Stomach smooth muscle (tissue), 2 donors: ENCODE results near the gene AMH.

Experiments
- H3K27ac ChIP-seq: one replicate; pipeline ENCODE4 v1.7.0; 2013; ENCODE audit warnings: mild to moderate bottlenecking, low read length, inconsistent platforms
- H3K27me3 ChIP-seq, 2 donors: one replicate each; pipeline ENCODE4 v1.7.0; 2013; ENCODE audit warnings: low read length in 2 of 2; ENCODE audit not compliant: insufficient read depth in 2 of 2, control insufficient read depth in 1 of 2
- H3K36me3 ChIP-seq, 2 donors: one replicate each; pipeline ENCODE4 v1.7.0; 2013; ENCODE audit warnings: low read length in 2 of 2; ENCODE audit not compliant: control insufficient read depth in 2 of 2, insufficient read depth in 2 of 2
- H3K4me1 ChIP-seq: one replicate; pipeline ENCODE4 v1.7.0; 2013; ENCODE audit warnings: low read length; ENCODE audit not compliant: control insufficient read depth, insufficient read depth
- H3K4me3 ChIP-seq, 2 donors: one replicate each; pipeline ENCODE4 v1.7.0; 2013; ENCODE audit warnings: low read length in 2 of 2
- H3K9ac ChIP-seq, 2 donors: one replicate each; pipeline ENCODE4 v1.7.0; 2013; ENCODE audit warnings: low read length in 2 of 2, mild to moderate bottlenecking in 1 of 2
- H3K9me3 ChIP-seq, 2 donors: one replicate each; pipeline ENCODE4 v1.7.0; 2013; ENCODE audit warnings: low read length in 2 of 2; ENCODE audit not compliant: control insufficient read depth in 2 of 2
- donor health status: healthy.
- donor health status: Pancreatic carcinoma.

Gene AMH

DNA sequence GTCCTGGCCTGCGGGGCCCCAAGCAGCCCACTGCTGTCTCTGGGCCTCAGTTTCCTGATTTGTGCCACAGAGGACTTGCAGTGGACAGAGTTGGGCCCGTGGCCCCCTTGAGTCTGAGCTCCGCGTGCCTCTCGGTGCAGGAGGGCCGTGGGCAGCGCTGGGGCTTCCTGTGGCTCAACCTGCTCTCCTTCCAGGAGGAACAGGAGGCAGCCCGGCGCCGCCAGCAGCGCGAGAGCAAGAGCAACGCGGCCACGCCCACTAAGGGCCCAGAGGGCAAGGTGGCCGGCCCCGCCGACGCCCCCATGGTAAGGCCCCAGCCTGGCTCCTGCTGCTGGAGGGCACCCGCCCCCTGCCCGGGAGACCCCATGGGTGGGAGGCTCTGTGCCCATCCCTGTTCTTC lies 38.9 kb upstream of the AMH start:
- H3K9me3 ChIP-seq, result no peaks in the 10 kb centered on the region
- H3K27me3 ChIP-seq, result no peaks in the 10 kb centered on the region
- H3K4me1 ChIP-seq, result peaks cover 8% of the 10 kb centered on the region
- no peak overlapping the region for H3K9ac ChIP-seq
- H3K27ac ChIP-seq, result no peak overlapping the region
- peaks cover 12 to 38% of the 10 kb centered on the region in 2 donors for H3K36me3 ChIP-seq
- H3K4me3 ChIP-seq, result no peak overlapping the region

DNA sequence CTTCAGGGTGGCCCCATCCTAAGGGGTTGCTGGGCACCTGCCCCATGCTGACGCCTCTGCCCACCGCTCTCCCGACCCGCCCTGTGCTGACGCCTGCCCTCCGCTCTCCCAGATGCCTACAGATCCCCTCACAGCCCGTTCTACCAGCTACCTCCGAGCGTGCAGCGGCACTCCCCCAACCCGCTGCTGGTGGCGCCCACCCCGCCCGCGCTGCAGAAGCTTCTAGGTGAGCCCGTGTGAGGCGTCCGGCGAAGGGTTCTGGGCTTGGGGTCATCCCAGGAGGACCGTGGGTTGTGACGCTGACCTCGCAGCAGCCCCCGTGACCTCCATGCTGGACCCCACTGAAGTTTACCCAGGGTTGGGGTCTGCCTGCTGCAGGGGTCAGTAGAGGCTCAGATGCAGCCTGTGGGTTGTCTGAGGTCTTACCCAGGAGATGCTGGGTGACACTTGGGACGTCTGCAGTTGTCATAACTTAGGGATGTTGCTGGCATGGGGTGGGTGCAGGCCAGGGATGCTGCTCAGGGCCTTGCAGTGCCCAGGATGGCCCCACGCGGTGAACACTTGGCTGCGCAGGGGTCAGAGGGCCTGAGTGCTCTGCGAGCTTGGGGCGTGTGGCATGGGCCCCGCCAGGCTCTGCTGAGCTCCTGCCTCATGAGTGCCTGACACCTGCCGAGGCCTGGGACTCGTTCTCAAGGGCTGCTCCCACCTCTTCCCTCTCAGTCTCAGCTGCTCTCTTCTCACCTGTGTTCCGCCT lies 38.0 kb upstream of the AMH start:
- no peak overlapping the region for H3K4me3 ChIP-seq
- peaks cover 12 to 40% of the 10 kb centered on the region in 2 donors for H3K36me3 ChIP-seq

DNA sequence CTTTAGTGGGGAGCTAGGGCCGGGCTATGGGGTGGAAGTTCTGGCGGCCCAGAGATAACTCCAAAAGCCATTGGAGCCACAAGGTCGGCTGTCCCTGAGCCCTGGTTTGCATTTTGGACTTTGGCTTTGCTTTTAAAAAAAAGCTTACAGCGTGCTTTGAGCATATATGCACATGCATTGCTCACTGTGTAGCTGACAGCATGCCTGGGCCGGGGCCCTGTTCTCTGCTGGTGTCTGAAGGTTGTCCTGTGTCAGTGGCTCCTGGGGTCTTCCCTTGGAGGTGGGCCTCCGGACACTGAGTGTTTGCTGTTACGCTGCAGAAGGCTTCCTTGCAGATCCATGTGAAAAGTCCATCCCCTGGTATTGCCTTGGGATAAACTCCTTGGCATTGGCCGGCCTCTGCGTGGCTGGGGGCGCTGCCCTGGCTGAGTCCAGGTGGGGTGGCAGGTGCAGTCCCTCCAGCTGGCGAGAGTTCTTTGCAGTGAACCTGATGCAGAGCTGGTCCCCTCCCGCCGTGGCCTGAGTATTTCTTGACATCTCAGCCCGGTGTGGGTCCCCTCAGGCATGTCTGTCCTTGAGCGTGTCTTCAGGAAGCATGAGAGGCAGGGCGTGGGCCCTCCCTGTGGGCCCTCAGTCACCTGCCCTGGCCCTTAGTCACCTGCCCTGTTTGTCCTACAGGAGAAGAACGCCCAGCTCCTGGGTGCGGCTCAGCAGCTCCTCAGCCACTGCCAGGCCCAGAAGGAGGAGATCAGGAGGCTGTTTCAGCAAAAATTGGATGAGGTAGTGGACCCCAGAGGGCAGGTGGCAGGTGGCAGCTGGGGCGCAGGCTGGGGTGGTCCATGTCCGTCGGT lies 36.0 kb upstream of the AMH start:
- Histone ChIP-seq H3K36me3 (peaks cover 15 to 49% of the 10 kb centered on the region in 2 donors), H3K9ac (no peak overlapping the region), H3K4me3 (no peak overlapping the region), H3K27ac (no peak overlapping the region), H3K4me1 (peaks cover 8% of the 10 kb centered on the region), H3K9me3 (no peaks in the 10 kb centered on the region), H3K27me3 (no peaks in the 10 kb centered on the region)

More for the DNA sequence above, 38.0 kb upstream of the AMH start:
- Histone ChIP-seq H3K9ac (no peak overlapping the region), H3K9me3 (no peaks in the 10 kb centered on the region), H3K4me1 (peaks cover 8% of the 10 kb centered on the region), H3K27me3 (no peaks in the 10 kb centered on the region), H3K27ac (no peak overlapping the region)

DNA sequence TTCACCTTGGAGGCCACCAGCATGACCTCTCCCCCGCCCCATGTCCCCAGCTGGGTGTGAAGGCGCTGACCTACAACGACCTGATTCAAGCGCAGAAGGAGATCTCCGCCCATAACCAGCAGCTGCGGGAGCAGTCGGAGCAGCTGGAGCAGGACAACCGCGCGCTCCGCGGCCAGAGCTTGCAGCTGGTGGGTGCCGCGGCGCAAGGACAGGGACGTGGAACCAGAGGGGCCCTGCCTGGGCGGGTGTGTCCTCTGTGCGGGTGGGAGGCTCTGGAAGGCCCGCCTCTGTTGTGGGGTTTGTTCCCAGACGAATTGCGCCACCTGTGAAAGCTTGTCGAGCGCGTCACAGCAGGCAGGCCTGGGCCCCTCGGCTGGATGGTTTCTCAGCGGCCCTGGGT lies 35.3 kb upstream of the AMH start:
- no peak overlapping the region for H3K4me3 ChIP-seq
- no peak overlapping the region for H3K27ac ChIP-seq
- no peaks in the 10 kb centered on the region for H3K9me3 ChIP-seq
- peaks cover 15 to 49% of the 10 kb centered on the region in 2 donors for H3K36me3 ChIP-seq
- H3K9ac ChIP-seq, result no peak overlapping the region
- no peaks in the 10 kb centered on the region for H3K27me3 ChIP-seq
- H3K4me1 ChIP-seq, result peaks cover 2% of the 10 kb centered on the region

DNA sequence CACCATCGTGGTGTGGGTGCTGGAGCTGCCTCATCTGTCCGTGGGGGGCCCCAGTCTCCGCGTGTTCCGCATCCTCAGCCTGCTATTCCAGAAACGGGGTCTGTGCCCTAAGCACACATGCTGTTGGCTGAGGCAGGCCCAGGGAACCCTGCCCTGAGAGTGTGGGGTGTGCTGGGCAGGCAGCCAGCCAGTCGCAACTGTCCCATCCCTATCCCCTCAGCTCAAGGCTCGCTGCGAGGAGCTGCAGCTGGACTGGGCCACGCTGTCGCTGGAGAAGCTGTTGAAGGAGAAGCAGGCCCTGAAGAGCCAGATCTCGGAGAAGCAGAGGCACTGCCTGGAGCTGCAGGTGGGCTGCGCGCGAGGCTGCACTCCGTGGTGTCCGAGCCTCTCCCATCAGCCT lies 34.9 kb upstream of the AMH start:
- H3K27me3 ChIP-seq, result no peaks in the 10 kb centered on the region
- H3K4me1 ChIP-seq, result no peaks in the 10 kb centered on the region
- H3K36me3 ChIP-seq, result peaks cover 15 to 49% of the 10 kb centered on the region in 2 donors
- no peak overlapping the region for H3K9ac ChIP-seq
- no peak overlapping the region for H3K4me3 ChIP-seq
- H3K27ac ChIP-seq, result no peak overlapping the region
- no peaks in the 10 kb centered on the region for H3K9me3 ChIP-seq

DNA sequence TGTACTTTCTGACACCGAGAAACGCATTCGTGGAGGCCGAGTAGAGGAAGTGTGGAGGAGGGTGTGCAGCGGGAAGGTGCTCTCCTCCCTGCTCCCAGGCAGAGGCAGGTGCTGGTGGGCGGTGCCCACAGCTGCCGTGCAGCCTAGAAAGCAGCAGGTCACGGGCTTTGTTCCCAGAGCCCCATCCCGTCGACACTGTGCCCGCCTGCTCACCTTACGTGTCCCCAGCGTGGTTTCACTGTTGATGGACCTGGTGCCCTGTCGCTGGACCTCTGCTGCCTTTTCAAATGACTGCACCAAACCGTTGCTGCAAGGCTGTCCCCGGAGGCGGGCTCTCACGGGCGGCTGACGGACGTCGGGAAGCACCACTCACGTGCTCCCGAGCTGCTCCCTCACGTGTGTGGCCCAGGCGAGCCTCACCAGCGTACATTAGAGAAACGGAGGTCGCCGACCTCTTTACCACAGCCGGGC lies 33.8 kb upstream of the AMH start:
- Histone ChIP-seq H3K36me3 (peaks cover 16 to 48% of the 10 kb centered on the region in 2 donors), H3K4me3 (no peak overlapping the region), H3K9ac (no peak overlapping the region), H3K4me1 (no peaks in the 10 kb centered on the region), H3K27me3 (no peaks in the 10 kb centered on the region), H3K27ac (no peak overlapping the region), H3K9me3 (no peaks in the 10 kb centered on the region)

DNA sequence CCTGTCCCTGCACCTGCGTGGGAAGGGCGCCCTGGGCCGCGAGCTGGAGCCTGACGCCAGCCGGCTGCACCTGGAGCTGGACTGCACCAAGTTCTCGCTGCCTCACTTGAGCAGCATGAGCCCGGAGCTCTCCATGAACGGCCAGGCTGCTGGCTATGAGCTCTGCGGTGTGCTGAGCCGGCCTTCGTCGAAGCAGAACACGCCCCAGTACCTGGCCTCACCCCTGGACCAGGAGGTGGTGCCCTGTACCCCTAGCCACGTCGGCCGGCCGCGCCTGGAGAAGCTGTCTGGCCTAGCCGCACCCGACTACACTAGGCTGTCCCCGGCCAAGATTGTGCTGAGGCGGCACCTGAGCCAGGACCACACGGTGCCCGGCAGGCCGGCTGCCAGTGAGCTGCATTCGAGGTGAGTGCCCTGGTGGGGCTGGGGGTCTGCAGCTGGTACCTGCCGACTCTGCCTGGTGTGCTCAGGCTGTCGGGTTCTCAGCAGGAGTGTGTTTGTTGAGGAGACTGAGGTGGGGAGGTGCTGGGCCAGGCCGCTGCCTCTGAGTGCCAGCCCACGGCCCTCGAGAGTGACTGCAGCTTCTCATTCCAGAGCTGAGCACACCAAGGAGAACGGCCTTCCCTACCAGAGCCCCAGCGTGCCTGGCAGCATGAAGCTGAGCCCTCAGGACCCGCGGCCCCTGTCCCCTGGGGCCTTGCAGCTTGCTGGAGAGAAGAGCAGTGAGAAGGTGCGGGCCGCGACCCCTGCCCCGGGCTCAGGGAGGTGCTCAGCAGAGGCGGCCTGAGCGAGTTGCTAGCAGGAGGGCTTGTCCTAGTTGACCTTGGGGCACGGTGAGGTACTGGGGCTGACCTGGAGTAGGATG lies 32.5 kb upstream of the AMH start:
- Histone ChIP-seq H3K27ac (no peak overlapping the region), H3K4me3 (no peak overlapping the region), H3K9me3 (no peaks in the 10 kb centered on the region), H3K4me1 (no peaks in the 10 kb centered on the region), H3K9ac (no peak overlapping the region), H3K27me3 (no peaks in the 10 kb centered on the region), H3K36me3 (peaks cover 10 to 42% of the 10 kb centered on the region in 2 donors)

DNA sequence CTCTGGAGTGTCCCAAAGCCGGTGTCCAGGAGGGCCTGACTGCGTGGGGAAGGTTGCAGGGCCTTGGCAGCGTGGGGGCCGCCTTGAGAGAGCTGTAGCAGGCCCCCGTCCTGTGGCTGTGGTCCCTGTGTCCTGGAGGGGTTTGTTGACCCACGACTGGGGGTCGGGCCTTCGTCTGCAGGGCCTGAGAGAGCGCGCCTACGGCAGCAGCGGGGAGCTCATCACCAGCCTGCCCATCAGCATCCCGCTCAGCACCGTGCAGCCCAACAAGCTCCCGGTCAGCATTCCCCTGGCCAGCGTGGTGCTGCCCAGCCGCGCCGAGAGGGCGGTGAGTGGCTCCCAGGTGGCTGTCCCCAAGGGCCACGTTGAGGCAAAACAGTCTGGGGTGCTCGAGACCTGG lies 31.5 kb upstream of the AMH start:
- H3K36me3 ChIP-seq, result peaks cover 10 to 39% of the 10 kb centered on the region in 2 donors

DNA sequence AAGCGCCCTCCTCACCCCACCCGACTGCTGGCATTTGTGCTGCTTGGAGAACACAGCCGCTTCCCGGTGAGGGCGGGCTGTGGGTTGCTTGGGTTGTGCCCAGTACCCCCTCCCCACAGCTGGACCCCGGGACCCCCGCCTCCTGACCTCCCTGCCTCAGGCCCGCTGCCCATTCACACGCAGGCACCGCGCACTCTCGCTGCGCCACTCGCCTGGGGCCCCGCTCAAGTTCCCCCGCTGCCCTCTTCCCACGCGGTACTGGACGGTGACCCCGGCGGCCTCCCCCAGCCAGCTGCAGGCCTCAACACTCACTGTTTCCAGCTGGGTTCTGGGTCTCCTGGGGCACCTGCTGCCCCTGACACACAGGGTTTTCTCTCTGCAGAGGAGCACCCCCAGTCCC lies 29.4 kb upstream of the AMH start:
- H3K4me1 ChIP-seq, result no peaks in the 10 kb centered on the region
- no peak overlapping the region for H3K4me3 ChIP-seq
- H3K27me3 ChIP-seq, result no peaks in the 10 kb centered on the region
- H3K36me3 ChIP-seq, result peaks cover 12 to 34% of the 10 kb centered on the region in 2 donors
- H3K27ac ChIP-seq, result no peak overlapping the region
- H3K9me3 ChIP-seq, result no peaks in the 10 kb centered on the region
- H3K9ac ChIP-seq, result no peak overlapping the region

More for the DNA sequence above, 31.5 kb upstream of the AMH start:
- Histone ChIP-seq H3K4me3 (no peak overlapping the region), H3K27ac (no peak overlapping the region), H3K9me3 (no peaks in the 10 kb centered on the region), H3K27me3 (no peaks in the 10 kb centered on the region), H3K4me1 (no peaks in the 10 kb centered on the region), H3K9ac (no peak overlapping the region)

DNA sequence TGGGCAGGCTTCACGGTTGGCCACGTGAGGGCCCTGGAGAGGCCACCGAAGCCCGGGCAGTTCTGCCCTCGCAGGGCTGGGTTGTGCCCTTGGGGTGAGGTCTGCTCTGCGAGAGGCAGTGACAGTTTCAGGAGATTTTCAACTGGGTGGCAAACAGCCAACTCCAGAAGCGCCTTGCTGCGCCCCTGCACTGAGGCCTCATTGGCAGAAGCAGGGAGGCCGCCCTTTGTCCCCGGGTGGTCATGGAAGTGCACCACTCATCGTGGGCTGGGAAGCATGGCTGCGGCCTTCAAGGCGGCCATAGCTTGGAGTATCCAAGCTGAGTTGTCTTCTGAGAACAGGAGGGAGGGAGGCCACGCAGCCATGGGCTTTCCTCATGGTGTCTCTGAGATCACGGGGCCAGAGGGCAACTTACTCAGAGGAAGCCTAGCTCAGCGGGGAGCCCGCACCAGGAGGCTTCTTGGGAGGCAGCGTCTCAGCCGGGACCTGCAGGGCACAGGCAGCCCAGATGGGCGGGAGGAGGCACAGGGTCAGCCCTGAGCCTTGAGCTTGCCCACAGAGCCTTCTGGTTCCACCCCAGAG lies 27.8 kb upstream of the AMH start:
- Histone ChIP-seq H3K27ac (no peak overlapping the region), H3K36me3 (peaks cover 15 to 32% of the 10 kb centered on the region in 2 donors), H3K4me1 (no peaks in the 10 kb centered on the region), H3K27me3 (no peaks in the 10 kb centered on the region), H3K9me3 (no peaks in the 10 kb centered on the region), H3K9ac (no peak overlapping the region), H3K4me3 (no peak overlapping the region)
